ENCODE results near the gene RFTN2. TPM values are rescaled to one million over a fixed set of nuclear protein-coding genes. Genes with fewer than 3 reads are reported as not detected.

Gene RFTN2
- total and polyA plus RNA-seq, 2 experiments from 2014 or later = 0.42 to 2.1 TPM

GRCh38 chr2:197647961-197648690 is 27.3 kb downstream of the RFTN2 start:
- peaks cover 17% of the 10 kb centered on the region; the same call in 2 of the 3 replicates for H3K36me3 Mint-ChIP-seq (ENCODE audit: low read depth)
- no peak overlapping the region for H3K4me2 ChIP-seq
- TF ChIP-seq ZNF331 (CRISPR knock-in tag; IDR thresholded peaks at IDR 0.05; ENCODE audit: low read depth) (no peak), NANOG (IDR thresholded peaks at IDR 0.05; ENCODE audit: borderline replicate concordance) (no peak), EZH2phosphoT487 (IDR thresholded peaks at IDR 0.05; ENCODE audit: unreplicated experiment) (no peak), CREB1 (CRISPR knock-in tag; IDR thresholded peaks at IDR 0.05; ENCODE audit: low read depth) (no peak), ZNF114 (CRISPR knock-in tag; IDR thresholded peaks at IDR 0.05) (no peak), POLR2AphosphoS5 (IDR thresholded peaks at IDR 0.05; ENCODE audit: low read depth) (no peak), STAT1 (IDR thresholded peaks at IDR 0.05; ENCODE audit: unreplicated experiment) (no peak), EZH2 (IDR thresholded peaks at IDR 0.05; ENCODE audit: low read depth, unreplicated experiment) (no peak), ETS1 (IDR thresholded peaks at IDR 0.05) (no peak), JUNB (IDR thresholded peaks at IDR 0.05; ENCODE audit: unreplicated experiment) (no peak)
- TF ChIP-seq, protein P1, sequence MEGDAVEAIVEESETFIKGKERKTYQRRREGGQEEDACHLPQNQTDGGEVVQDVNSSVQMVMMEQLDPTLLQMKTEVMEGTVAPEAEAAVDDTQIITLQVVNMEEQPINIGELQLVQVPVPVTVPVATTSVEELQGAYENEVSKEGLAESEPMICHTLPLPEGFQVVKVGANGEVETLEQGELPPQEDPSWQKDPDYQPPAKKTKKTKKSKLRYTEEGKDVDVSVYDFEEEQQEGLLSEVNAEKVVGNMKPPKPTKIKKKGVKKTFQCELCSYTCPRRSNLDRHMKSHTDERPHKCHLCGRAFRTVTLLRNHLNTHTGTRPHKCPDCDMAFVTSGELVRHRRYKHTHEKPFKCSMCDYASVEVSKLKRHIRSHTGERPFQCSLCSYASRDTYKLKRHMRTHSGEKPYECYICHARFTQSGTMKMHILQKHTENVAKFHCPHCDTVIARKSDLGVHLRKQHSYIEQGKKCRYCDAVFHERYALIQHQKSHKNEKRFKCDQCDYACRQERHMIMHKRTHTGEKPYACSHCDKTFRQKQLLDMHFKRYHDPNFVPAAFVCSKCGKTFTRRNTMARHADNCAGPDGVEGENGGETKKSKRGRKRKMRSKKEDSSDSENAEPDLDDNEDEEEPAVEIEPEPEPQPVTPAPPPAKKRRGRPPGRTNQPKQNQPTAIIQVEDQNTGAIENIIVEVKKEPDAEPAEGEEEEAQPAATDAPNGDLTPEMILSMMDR (conservative IDR thresholded peaks at IDR 0.05; ENCODE audit: low read depth in 2 of 2) = no peak
- TF ChIP-seq, protein P2, sequence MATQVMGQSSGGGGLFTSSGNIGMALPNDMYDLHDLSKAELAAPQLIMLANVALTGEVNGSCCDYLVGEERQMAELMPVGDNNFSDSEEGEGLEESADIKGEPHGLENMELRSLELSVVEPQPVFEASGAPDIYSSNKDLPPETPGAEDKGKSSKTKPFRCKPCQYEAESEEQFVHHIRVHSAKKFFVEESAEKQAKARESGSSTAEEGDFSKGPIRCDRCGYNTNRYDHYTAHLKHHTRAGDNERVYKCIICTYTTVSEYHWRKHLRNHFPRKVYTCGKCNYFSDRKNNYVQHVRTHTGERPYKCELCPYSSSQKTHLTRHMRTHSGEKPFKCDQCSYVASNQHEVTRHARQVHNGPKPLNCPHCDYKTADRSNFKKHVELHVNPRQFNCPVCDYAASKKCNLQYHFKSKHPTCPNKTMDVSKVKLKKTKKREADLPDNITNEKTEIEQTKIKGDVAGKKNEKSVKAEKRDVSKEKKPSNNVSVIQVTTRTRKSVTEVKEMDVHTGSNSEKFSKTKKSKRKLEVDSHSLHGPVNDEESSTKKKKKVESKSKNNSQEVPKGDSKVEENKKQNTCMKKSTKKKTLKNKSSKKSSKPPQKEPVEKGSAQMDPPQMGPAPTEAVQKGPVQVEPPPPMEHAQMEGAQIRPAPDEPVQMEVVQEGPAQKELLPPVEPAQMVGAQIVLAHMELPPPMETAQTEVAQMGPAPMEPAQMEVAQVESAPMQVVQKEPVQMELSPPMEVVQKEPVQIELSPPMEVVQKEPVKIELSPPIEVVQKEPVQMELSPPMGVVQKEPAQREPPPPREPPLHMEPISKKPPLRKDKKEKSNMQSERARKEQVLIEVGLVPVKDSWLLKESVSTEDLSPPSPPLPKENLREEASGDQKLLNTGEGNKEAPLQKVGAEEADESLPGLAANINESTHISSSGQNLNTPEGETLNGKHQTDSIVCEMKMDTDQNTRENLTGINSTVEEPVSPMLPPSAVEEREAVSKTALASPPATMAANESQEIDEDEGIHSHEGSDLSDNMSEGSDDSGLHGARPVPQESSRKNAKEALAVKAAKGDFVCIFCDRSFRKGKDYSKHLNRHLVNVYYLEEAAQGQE (IDR thresholded peaks at IDR 0.05; ENCODE audit: unreplicated experiment) = no peak
- TF ChIP-seq, protein P3, sequence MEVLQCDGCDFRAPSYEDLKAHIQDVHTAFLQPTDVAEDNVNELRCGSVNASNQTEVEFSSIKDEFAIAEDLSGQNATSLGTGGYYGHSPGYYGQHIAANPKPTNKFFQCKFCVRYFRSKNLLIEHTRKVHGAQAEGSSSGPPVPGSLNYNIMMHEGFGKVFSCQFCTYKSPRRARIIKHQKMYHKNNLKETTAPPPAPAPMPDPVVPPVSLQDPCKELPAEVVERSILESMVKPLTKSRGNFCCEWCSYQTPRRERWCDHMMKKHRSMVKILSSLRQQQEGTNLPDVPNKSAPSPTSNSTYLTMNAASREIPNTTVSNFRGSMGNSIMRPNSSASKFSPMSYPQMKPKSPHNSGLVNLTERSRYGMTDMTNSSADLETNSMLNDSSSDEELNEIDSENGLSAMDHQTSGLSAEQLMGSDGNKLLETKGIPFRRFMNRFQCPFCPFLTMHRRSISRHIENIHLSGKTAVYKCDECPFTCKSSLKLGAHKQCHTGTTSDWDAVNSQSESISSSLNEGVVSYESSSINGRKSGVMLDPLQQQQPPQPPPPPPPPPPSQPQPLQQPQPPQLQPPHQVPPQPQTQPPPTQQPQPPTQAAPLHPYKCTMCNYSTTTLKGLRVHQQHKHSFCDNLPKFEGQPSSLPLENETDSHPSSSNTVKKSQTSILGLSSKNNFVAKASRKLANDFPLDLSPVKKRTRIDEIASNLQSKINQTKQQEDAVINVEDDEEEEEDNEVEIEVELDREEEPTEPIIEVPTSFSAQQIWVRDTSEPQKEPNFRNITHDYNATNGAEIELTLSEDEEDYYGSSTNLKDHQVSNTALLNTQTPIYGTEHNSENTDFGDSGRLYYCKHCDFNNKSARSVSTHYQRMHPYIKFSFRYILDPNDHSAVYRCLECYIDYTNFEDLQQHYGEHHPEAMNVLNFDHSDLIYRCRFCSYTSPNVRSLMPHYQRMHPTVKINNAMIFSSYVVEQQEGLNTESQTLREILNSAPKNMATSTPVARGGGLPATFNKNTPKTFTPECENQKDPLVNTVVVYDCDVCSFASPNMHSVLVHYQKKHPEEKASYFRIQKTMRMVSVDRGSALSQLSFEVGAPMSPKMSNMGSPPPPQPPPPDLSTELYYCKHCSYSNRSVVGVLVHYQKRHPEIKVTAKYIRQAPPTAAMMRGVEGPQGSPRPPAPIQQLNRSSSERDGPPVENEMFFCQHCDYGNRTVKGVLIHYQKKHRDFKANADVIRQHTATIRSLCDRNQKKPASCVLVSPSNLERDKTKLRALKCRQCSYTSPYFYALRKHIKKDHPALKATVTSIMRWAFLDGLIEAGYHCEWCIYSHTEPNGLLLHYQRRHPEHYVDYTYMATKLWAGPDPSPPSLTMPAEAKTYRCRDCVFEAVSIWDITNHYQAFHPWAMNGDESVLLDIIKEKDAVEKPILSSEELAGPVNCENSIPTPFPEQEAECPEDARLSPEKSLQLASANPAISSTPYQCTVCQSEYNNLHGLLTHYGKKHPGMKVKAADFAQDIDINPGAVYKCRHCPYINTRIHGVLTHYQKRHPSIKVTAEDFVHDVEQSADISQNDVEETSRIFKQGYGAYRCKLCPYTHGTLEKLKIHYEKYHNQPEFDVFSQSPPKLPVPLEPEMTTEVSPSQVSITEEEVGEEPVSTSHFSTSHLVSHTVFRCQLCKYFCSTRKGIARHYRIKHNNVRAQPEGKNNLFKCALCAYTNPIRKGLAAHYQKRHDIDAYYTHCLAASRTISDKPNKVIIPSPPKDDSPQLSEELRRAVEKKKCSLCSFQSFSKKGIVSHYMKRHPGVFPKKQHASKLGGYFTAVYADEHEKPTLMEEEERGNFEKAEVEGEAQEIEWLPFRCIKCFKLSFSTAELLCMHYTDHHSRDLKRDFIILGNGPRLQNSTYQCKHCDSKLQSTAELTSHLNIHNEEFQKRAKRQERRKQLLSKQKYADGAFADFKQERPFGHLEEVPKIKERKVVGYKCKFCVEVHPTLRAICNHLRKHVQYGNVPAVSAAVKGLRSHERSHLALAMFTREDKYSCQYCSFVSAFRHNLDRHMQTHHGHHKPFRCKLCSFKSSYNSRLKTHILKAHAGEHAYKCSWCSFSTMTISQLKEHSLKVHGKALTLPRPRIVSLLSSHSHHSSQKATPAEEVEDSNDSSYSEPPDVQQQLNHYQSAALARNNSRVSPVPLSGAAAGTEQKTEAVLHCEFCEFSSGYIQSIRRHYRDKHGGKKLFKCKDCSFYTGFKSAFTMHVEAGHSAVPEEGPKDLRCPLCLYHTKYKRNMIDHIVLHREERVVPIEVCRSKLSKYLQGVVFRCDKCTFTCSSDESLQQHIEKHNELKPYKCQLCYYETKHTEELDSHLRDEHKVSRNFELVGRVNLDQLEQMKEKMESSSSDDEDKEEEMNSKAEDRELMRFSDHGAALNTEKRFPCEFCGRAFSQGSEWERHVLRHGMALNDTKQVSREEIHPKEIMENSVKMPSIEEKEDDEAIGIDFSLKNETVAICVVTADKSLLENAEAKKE (CRISPR knock-in tag; IDR thresholded peaks at IDR 0.05) = no peak
- no peak overlapping the region for H3K27ac Mint-ChIP-seq
- H3K4me3 ChIP-seq = no peak overlapping the region
- H3F3A ChIP-seq (replicated peaks; ENCODE audit: low read depth) = no peaks in the 10 kb centered on the region
- no peaks in the 10 kb centered on the region for H3K9me2 ChIP-seq (ENCODE audit: insufficient read depth)
- peaks cover 11% of the 10 kb centered on the region for H3K4me1 ChIP-seq (ENCODE audit: insufficient read depth)
- H3K27me3 ChIP-seq (ENCODE audit: insufficient read depth) = no peaks in the 10 kb centered on the region
- no peaks in the 10 kb centered on the region for H3K27me3 Mint-ChIP-seq (ENCODE audit: insufficient read depth, low read depth, poor library complexity)
- ATAC-seq (no peak), DNase-seq (ENCODE audit: low spot score) (no peak)
- peaks cover 10% of the 10 kb centered on the region; the same call in 2 of the 3 replicates for H3K4me1 Mint-ChIP-seq
- H3K36me3 ChIP-seq (ENCODE audit: insufficient read depth) = no peaks in the 10 kb centered on the region
- H2AFZ ChIP-seq = no peak overlapping the region
- peaks cover 6% of the 10 kb centered on the region; the same call in 1 of the 3 replicates for H3K9me3 Mint-ChIP-seq
- peak overlapping the region; percentile 28; the same call in 1 of the 2 replicates for H3K27ac ChIP-seq (ENCODE audit: low read depth)
- H3K4me3 Mint-ChIP-seq = no peak overlapping the region
- H3K79me2 ChIP-seq (replicated peaks; ENCODE audit: insufficient read depth) = no peaks in the 10 kb centered on the region
- H4K20me1 ChIP-seq (replicated peaks; ENCODE audit: insufficient read depth) = no peaks in the 10 kb centered on the region

Measured in GM23338 (cell line).